HG03039 (cell line): ENCODE data around the gene SFMBT2.

Experiments used
- ATAC-seq: cut with Tn5 transposase; IDR thresholded peaks from one replicate; pipeline ENCODE4 v1.9.1; 2021; ENCODE audit warnings: mild to moderate bottlenecking, moderate library complexity; ENCODE audit not compliant: unreplicated experiment

SFMBT2 gene

DNA sequence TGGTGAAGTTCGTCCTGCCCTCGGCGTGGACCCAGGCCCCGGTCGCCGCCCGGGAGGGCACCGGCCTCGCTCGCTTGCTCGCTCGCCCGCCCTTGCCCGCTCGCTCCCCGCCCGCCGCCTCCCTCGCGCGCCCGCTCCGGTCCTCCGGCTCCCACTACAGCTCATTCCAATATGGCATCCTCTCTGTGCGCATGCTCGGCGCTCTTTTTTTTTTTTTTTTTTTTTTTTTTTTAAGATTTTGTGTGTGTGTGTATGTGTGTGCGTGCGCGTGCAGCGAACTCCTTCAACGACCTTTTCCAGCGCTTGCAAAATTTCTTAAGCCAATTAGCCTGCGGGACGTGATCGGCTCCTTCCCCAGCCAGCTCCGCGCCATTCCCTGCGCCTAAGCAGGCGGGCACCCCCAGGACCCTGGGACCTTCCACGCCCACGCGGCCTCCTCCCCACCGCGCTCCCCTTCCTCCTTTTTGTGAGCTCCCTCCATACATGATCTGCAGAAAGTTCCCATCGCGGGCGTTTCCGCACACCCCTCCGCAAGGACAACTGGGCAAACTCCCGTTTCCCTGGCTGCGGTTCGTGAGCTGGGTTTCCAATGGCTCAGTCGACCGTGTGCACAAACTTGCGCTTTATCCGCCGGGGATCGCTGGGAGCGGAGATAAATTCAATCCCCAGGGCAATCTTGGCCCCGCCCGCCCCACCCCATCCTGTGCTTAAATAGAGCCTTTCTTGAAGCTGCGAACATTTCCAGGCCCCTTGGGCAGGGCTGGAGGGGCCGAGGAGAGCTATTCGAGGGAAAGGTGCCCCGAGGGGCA lies at the start of gene SFMBT2:
TSS of gene SFMBT2 (minus strand) at position 173 of the 809 bp plus-strand sequence. CDS start 29,136 bp downstream, outside the sequence.
- peak; percentile 42 for ATAC-seq

DNA sequence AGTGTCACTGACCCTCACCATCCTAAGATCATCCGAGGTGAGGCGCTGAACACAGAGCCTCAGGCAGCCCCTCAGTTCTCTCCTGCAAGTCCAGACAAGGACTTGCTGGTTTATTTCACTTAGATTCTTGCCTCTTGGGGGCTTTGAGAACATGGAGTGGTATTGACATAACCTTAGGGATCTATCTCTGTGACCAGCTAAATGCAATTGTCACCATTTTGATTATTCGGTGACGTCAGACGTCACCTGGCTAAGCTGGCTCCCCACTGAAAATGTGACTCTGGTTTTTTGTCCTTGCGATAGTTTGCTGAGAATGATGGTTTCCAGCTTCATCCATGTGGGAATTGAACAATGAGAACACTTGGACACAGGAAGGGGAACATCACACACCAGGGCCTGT lies 49.2 kb upstream of the SFMBT2 start:
- ATAC-seq, result no peak

DNA sequence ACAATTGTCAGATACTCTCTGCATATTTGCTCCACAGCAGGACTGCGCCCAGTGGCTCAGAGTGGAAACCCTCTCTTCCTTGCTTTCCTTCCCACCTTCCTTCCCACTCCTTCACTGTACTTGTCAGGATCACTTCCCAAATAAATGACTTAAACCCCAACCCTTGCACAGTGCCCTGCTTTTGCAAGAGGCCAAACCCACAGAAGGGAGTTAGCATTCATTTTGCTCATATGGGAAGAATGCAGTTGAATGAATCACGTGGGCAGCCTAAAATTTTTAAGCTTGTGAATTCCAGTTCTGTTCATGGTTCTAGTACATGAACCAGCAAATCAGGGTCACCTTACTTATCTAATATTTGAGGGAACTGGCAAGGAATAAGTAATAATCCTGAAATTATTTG lies 47.7 kb upstream of the SFMBT2 start:
- ATAC-seq, result no peak

DNA sequence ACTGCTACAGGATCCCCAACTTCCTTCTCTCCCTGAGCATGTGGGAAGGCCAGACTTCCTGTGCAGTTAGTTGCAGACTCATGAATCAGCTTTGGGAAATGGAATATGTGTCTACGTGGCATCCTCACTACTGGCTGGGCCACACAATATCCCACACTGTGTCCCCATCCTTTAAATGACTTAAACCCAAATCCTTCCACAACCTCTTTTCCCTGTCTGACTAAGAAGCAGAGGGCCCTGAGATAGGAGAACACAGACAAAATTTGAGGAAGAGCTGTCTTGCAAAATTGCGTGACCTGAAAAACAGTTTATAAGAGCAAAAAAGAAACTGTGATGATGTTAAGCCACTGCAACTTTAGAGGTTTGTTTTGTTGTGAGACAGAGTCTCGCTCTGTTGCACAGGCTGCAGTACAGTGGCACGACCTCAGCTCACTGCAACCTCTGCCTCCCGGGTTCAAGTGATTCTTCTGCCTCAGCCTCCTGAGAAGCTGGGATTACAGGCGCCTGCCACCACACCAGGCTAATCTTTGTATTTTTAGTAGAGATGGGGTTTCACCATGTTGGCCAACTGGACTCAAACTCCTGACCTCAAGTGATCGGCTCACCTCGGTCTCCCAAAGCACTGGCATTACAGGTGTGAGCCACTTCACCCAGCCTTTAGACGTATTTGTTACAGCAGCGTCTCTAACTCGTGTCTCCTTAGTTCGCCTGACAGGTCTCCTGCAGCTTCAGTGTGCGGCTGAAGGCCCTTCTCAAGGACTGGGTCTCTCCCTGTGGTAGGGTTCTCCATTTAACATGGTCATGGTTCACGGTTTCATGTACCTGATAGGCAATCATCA lies 46.9 kb upstream of the SFMBT2 start:
- ATAC-seq, result no peak

DNA sequence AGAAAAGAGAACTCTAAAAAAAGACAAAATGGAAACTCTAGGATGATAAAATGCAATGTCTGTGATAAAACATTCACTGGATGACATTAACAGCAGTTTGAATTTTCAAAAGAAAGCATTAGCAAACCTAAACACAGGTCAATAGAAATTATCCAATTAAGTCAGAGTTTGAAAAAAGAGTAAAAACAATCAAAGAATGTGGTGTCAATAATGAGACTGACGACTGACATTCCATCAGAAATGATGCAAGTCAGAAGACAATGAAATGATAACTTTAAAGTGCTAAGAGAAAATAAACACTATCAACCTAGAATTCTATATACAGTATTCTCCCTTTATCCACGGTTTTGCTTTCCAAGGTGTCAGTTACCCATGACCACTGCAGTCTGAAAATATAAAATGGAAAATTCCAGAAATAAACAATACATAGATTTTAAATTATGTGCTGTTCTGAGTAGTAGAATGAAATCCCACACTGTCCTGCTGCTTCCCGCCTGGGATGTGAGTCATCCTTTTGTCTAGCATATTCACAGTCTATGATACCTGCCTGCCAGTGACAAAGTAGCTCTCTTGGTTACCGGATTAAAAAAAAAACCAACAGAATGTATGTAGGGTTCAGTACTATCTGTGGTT lies 38.3 kb upstream of the SFMBT2 start:
- ATAC-seq, result no peak

DNA sequence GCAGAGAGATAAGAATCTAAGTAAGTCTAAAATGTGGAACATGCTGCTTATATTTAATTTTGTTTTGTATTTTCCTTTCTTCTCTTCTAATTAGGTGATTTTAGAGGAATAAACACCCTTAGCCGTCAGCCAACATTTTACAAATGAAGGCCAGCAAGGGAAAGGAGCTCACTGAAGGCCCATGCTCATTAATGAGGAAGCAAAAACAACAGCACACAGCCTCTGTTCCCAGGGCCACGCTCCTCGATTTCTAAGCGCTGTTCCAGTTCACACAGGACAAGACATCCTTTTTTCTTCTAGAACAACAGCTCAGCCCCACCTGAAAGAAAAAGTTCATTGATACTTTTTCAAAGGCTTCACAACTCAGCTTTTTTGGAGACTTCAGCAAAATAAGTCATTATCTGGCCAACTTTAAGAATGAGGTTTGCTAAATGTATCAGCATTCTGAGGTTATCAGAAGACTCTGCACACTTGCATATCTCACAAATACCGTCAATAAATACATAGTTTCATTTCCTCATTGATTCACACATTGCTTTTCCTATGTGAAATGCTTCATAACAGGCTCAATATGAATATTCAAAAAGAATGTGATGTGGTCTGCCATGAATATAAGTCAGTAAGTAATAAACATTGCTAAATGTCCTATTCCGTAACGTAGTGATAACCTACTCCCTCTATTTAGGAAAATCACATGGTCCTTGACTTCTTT lies 34.8 kb upstream of the SFMBT2 start:
- ATAC-seq, result peak; percentile 64

DNA sequence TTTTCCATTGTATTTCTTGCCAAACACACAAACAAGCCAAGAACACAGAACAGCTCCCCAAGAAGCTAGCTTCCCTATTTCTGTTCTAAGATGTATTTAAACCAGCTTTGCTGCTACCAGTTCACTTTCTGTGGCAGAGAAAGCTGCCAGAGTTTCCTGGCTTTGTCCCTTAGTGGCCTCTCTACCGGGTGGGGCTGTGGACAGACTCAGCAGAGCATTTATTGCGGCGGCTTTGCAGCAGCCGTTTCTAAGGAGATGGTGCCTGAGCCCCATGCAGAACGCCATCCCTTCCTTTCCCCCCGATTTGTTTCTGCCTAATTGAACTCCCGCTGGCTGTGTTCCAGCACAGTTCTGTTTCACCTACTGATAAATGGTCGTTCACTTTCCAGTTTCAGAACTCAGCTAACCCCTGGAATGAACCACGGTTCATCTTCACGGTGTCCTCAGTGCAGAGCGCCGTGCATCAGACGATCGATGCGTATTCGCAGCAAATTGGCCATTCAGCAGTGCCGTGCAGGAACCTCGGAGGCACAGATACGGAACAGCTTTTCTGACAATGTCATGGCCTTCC lies 33.8 kb upstream of the SFMBT2 start:
- no peak for ATAC-seq

DNA sequence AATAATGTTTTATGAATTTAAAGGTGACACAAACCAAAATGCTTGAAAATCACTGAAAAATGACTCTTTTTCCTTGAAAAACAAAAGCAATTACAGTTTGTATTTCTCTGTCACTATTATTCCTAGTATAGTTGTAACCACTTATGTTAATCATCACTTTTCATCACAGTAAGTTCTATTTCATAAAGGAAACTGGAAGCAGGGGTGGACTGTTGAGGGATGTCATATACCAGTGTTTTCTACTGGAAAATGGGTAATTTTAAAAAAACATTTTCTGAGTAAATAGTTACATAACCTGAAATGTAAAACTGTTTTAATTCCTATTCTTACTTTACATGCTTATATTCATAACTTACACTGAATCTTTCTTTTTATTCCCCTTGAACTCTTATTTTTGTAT lies 32.2 kb upstream of the SFMBT2 start:
- no peak for ATAC-seq

DNA sequence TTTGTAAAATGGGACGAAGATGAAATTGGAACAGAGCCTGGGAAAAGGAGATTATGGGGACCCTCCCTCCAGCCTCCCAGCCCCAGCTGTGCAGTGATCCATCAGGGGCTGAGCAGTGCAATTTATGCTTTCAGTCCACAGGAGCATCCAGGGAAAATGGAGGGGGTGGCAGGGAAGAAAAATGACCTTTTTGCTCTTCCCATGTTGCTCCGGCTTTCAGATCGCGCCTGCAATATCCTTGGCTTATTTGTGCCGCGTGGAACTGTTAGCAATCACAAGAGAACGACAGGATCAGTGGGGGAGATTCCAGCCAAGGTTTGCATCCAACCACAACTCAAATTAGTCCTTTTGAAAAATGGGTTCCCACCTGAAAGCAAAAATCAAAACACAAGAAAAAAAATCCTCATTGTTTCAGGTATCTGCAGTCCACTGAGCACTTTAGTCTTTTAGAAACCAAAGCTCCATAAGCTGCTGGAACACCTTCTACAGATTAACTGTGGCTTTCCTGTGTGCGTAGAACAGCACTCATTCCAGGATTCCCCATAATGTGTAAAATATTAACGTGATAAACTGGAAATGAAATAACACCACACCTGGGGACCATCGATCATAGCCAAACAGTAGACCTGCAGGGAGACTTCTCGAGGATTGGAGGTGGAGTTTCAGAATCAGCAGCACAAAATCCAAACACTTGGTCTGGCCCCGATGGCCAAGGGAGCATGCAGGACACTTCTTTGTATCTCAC lies 30.7 kb upstream of the SFMBT2 start:
- ATAC-seq, result no peak

DNA sequence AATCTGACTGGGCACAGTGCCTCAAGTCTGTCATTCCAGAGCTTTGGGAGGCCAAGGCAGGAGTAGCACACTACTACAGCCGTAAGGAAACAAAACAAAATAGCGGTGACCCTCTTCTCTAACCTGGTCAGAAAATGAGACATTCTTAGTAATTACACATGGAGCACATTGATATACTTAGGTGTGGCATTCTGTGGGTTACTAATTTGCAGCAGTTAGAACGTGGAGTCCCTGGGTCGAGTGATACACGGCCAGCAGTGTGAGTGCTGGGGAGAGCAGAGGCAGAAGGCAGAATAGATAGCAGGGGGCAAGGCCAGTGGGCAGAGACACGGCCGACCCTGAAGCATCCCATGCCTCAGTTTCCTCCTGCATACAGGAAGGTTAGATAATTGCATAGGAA lies 28.9 kb upstream of the SFMBT2 start:
- ATAC-seq, result no peak

DNA sequence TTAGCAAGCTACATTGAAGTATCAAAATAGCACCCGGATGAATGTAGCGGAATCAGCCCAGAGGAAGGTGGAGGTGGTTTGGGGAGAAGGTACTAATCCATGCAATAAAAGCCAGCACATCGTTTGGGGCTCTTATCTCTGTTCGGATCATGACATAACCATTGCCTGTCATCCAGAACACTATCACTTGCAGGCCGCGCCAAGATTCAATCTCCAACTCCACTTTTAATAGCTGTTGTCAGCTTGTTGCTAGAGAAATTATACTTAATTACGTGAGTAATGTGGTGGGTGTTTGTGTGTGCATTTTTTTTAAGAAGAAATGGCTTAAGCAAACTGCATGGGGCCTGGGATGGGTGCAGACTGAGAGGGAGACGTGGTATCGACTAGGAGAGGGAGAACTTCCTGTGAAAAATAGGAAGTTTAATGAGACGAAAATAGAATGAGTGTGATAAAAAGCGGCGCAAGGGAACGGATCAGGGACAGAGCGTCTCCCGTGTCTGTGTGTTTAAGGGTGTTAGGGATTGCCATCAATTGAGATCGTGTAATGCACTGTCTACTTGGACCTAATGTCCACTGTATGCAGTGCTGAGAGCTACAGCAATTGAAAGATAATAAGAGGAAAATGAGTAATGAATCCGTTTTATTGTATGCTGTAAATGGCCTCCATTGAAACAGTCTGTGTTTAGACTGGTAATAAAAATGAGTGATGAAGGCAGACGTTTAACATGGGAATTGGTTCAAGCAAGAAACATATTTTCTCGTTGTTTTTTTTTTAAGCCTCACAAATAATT lies 27.6 kb upstream of the SFMBT2 start:
- ATAC-seq, result no peak

DNA sequence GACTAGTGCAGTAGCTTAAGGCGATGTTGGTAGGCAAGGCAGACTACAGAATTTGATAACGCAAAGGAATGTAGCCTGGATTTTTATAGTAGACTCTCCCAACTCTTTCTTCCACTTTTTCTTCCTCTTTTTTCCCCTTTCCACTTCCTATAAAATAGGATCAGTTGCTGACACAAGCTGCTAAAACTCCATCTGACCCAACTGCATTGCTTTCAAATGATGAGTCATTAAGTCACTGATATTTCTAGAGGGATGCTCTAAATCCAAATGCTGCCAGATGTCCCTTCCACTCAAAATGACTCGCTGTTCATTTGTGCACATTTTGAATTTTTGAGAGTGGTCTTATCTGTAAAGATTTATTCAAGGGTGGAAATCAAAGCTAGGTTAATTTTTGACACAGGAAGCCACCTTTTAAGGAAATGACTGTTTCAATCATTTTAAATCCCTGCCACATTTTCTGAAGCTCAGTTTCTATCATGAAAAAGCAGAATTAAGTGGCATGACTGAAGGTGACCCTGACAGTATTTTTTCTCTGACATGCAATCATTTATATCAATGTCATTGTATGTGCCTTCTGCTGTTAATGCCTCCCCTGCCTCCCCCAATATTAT lies 25.8 kb upstream of the SFMBT2 start:
- no peak for ATAC-seq

DNA sequence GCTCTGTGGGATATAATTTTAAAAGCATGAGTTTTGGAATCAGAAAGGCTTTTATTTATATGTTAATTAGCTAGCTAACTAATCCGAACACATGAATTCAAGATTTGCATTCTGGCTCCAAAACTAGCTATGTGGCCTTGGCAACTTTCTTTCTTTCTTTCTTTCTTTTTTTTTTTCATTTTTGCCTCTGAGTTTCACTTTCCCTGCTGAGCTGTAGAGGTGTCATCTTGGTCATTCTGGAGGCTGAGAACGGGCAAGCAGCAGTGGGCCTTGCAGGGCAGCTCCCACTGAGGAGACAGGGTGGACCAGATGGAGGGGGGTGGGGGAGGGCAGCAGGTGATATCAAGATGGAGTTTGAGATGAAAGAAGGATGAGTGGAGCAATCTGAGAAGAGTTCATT lies 24.8 kb upstream of the SFMBT2 start:
- no peak for ATAC-seq

DNA sequence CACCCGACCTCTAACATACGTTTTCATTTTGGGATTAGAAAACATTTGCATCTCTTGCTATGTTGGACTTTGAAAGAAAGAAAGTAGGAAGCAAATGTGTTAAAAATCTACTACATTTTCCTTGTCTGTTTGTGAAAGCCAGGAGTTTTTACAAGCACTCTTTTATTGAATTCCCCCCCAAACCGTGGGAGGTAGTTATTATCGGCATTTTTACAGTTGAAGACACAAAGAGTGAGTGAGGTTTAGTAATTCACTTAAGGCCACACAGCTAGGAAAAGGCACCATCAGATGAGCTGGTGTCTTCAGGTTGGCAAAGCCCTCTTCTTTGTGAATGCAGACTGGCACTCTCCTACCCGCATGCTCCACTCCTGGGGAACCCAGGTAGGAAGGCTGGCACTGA lies 23.5 kb upstream of the SFMBT2 start:
- no peak for ATAC-seq

DNA sequence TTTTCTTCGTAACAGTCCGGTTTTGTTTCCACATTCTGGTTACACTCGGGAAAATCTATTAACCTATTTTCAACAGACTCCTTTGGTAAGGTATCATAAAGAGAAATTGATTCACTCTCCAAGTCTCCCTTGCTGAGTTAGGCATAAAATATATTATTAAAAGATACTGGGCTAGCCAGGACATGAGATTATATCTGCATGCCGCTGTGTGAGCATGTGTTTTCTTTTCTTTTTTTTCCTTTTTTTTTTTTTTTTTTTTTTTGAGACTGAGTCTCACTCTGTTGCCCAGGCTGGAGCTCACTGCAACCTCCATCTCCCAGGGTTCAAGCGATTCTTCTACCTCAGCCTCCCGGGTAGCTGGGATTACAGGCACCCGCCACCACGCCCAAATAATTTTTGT lies 23.0 kb upstream of the SFMBT2 start:
- no peak for ATAC-seq

DNA sequence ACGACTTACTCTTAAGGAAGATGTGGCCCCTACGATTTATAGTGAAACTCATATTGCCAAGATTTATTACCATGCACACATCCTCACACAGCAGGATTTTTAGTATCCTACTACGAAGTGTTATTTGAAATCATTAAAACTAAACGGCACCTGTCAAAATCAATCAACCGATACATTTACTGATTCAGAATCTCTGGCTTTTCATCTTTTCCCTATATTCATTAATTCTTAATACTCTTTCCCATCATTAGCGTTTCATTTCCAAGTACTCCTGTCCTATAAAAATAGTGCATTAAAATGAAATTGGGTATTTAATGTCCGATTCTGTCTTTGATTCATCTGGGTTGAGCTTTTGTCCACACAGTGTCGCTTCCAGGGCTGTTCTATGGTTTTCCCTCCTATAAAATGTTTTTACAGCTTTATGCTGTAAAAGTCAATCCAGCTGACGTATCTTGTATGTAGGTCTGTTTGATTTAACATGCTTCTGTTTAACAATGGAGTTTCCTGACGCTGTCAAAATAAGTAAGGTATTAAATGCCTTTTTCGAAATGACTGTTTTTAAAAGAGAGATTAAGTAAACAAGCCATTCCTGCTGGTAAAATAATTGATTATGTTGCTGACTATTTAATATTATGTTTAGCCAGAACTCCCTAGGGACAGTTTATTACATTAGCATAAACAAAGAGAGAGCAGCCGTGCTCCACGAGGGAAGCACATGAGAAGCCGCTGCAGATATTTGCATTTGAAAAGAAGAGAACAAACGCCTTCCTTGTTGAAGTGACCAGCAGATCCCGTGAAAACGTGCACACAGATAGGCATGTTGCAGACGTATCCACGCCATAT lies 22.3 kb upstream of the SFMBT2 start:
- ATAC-seq, result no peak

DNA sequence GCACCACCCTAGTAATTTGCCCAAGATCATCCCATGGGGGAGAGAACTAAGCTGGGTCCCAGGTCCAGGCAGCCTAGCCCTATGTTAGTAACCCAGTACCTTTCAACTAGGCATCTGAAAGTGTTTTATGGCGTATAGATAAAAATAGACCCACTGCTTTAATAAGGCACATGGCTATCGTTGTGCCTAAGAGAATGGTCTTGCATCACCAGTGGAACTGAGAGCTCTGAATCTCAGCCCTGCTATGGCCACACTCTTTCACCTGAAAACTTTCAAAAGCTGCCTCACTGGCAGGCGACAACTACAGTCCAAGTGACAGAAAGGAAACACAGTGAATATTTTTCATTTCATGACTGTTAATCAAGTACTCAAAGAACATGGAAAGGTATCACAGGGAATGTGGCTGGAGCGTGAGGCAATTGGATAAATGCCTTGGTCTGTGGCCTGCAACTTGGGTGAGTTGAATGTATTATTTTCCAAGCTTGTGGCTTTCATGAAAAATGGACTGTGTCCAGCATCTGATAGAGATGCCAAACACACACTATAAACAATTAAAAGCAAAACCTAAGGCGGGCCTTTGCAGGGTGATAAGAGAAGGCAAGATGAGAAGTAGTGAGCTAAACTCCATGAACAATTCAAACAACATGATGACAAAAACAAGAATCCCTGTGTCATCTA lies 18.0 kb upstream of the SFMBT2 start:
- ATAC-seq, result no peak
